GM08714 (cell line): ENCODE data around the gene TIMELESS.
A peak's percentile ranks its signal among the peaks of the same experiment; 100 is the strongest.
"Not testable (repeated sequence)": the region's sequence is repeated elsewhere in the genome, so short reads cannot be mapped to it uniquely, and the experiment has no call there.

Experiments
- H3K4me3 ChIP-seq: fragments of 200-500 bp; sonication (Bioruptor generic); 2 replicates; pipeline ENCODE4 v1.5.1; 2014; ENCODE audit warnings: mild to moderate bottlenecking, low read length, inconsistent platforms
- ZNF274 ChIP-seq: IDR thresholded peaks from 2 replicates; pipeline ENCODE4 v1.6.1; 2012; ENCODE audit warnings: mild to moderate bottlenecking, low read depth, low read length

Gene TIMELESS

DNA sequence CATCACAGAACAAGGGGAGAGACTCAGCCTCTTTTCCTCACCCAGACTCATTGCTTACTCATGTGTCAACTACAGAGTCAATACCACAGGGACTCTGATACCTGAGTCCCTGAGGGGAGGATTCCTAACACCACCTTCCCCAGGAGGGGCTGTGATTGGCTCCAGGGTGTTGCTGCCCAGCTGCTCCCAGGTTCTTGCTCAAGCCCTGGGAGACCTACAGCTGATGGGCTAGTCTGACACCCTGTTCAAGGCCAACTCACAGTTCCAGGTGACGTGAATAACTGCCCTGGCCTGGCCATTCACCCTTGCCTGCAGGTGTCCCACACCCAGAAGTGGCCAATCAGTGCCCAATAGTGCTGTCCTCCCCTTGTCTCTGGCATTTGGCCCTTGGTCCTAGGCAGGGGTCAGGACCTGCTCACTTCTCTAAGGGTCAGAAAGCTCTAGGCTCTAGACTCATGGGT is 27.8 kb upstream of the TIMELESS start:
- no peak for TF ChIP-seq ZNF274
- no peak overlapping the region for H3K4me3 ChIP-seq

DNA sequence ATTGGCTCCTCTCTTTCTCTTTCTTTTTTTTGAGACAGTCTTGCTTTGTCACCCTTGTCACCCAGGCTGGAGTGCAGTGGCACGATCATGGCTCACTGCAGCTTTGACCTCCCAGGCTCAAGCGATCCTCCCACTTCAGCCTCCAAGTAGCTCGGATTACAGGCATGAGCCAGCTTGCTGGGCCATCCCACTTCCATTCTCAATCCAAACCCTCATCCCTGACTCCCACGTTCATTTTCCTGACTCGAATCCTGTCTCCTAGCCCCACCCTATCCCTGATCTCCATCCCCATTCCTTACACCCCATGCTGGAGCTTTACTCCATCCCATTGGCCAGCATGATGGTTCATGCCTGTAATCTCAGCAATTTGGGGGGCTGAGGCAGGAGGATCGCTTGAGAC is 26.9 kb upstream of the TIMELESS start:
- no peak for TF ChIP-seq ZNF274
- no peak overlapping the region for H3K4me3 ChIP-seq

DNA sequence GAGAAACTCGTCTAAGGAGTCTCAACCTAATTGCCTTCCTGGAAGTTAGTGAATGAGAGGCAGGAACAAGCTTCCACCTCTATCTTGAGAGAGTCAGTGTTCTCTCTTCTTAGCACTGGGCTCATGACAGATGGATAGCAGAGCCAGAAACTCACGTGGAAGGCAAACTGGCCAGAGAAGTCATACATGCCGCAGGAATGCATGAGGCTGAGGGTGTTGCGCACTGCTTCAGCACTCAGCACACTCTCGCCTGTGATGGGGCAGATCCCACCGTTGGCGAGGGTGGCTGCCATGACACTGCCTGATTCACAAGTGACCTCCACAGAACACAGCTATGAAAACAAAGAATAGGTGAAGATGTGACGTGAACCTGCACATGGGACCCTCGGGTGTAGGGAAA is 25.2 kb upstream of the TIMELESS start:
- no peak for TF ChIP-seq ZNF274
- no peak overlapping the region for H3K4me3 ChIP-seq

- peak overlapping the region; percentile 73 for H3K4me3 ChIP-seq
- TF ChIP-seq ZNF274: no peak
These were observed 20.0 kb upstream of the TIMELESS start for GRCh38 chr12:56469007-56469930.

GRCh38 chr12:56468216-56469006 is 19.2 kb upstream of the TIMELESS start, which contains the start of gene SPRYD4:
Gene SPRYD4, plus strand, starts transcription at chr12:56468578. Its CDS starts 14 bp downstream, at chr12:56468592.
- no peak for TF ChIP-seq ZNF274
- H3K4me3 ChIP-seq: peak within 1 kb of the TSS; percentile 73

DNA sequence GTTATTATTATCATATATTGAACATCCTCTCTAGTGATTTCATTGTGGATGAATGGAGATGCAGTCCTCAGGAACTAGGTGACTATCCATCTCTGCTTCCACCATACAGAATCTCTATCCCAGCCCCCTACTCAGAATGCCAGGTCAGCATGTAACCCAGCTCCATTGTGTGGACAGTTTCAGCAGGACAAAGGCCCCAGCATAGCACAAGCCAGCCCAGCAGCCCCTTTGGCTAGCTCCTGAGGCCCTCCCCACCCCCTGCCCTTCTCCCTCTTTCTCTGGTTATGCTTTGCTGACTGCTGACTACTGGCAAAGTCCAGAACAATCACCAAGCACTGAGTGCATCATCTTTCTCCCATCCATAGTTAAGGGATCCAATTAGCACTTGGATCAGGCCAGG is 13.3 kb upstream of the TIMELESS start:
- TF ChIP-seq ZNF274: no peak
- H3K4me3 ChIP-seq: no peak overlapping the region

DNA sequence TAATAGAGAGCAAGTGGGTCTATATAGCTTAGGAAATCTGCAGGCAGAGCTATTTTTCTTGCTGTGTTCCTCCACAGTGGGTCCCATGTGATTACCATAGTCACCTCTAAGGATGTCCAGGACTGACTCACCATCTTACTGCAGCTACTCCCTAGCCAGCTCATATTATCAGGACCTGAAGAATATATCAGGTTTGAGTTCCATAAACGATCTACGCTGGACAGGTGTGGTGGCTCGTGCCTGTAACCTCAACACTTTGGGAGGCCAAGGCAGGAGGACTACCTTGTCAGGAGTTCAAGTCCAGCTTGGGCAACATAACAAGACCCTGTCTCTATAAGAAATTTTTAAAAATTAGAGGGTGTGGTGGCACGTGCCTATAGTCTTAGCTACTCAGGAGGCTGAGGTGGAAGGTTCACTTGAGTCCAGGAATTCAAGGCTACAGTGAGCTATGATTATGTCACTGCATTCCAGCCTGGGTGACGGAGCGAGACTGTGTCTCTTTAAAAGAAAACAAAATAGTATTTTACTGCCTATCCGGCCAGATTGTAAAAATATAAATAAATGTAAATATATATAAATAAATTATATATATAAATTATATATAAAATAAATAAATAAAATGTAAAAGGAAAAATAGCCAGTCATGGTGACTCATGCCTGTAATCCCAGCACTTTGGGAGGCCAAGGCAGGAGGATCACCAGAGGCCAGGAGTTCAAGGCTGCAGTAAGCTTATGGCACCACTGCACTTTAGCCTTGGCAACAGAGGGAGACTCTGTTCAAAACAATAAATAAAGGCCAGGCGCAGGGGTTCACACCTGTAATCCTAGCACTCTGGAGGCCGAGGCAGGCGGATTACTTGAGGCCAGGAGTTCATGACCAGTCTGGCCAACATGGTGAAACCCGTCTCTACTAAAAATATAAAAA is 12.3 kb upstream of the TIMELESS start:
- TF ChIP-seq ZNF274: no peak
- H3K4me3 ChIP-seq: no peak overlapping the region

DNA sequence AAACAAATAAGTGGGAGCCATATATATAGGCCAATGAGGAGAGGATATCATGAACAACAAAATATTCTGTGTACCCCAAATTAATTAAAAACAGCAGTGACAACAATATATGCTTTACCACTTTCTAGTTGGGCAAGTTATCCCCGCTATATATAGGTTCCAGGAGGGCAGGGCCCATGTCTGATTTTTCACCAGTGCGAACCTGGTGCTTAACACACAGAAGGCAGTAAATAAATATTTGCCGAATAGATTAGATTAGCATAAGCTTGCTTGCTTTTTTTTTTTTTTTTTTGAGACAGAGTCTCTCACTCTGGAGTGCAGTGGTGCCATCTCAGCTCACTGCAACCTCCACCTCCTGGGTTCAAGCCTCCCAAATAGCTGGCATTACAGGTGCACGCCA is 8.6 kb upstream of the TIMELESS start:
- TF ChIP-seq ZNF274: no peak
- no peak overlapping the region for H3K4me3 ChIP-seq

- no peak for TF ChIP-seq ZNF274
- H3K4me3 ChIP-seq: no peak within 1 kb of the TSS
These were observed 5.3 kb upstream of the TIMELESS start, which contains the start of gene MIP for GRCh38 chr12:56454557-56454956. Gene MIP, minus strand, starts transcription at chr12:56454657. Its CDS starts 44 bp downstream, at chr12:56454613.

GRCh38 chr12:56451147-56451546 is 1.9 kb upstream of the TIMELESS start:
- H3K4me3 ChIP-seq: no peak overlapping the region
- no peak for TF ChIP-seq ZNF274

- H3K4me3 ChIP-seq: no peak overlapping the region
These were observed 1.0 kb upstream of the TIMELESS start for GRCh38 chr12:56450241-56450640.

GRCh38 chr12:56449622-56449984 is 377 bp upstream of the TIMELESS start:
- peak overlapping the region; percentile 81 for H3K4me3 ChIP-seq
- TF ChIP-seq ZNF274: no peak

More at GRCh38 chr12:56450241-56450640, 1.0 kb upstream of the TIMELESS start:
- no peak for TF ChIP-seq ZNF274

DNA sequence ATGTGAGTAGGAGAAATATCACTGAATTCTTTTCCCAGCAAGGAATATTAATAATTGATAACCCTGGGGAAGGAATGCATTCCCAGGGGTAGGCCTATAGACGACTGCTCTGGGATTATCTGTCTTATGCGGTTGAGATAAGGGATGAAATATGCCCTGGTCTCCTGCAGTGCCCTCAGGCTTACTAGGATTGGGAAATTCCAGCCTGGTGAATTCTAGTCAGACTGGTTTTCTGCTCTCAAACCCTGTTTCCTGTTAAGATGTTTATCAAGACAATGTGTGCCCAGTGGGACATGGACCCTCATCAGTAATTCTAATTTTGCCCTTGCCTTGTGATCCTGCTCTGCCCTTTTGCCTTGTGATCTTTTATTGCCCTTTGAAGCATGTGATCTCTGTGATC is 6.0 kb downstream of the TIMELESS start:
- H3K4me3 ChIP-seq: not testable (repeated sequence)
